ENCODE results near the gene CRBN.
A peak's percentile ranks its signal among the peaks of the same experiment; 100 is the strongest.

- TF ChIP-seq POLR2A (IDR thresholded peaks at IDR 0.05): no peak
- TF ChIP-seq POLR2AphosphoS5 (IDR thresholded peaks at IDR 0.05): no peak
- peak; percentile 58 to 73 (median 65) for TF ChIP-seq CTCF (IDR thresholded peaks at IDR 0.05)
Measured at GRCh38 chr3:3200632-3201212, 21.2 kb upstream of the CRBN start.
